ELR (cell line): ENCODE results near the gene USF1.
A peak's percentile ranks its signal among the peaks of the same experiment; 100 is the strongest.

Source experiments
- DNase-seq: peaks from one replicate; pipeline ENCODE4 v3.0.0-alpha.2; 2015; ENCODE audit warnings: low read depth

USF1 gene, protein sequence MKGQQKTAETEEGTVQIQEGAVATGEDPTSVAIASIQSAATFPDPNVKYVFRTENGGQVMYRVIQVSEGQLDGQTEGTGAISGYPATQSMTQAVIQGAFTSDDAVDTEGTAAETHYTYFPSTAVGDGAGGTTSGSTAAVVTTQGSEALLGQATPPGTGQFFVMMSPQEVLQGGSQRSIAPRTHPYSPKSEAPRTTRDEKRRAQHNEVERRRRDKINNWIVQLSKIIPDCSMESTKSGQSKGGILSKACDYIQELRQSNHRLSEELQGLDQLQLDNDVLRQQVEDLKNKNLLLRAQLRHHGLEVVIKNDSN

DNA sequence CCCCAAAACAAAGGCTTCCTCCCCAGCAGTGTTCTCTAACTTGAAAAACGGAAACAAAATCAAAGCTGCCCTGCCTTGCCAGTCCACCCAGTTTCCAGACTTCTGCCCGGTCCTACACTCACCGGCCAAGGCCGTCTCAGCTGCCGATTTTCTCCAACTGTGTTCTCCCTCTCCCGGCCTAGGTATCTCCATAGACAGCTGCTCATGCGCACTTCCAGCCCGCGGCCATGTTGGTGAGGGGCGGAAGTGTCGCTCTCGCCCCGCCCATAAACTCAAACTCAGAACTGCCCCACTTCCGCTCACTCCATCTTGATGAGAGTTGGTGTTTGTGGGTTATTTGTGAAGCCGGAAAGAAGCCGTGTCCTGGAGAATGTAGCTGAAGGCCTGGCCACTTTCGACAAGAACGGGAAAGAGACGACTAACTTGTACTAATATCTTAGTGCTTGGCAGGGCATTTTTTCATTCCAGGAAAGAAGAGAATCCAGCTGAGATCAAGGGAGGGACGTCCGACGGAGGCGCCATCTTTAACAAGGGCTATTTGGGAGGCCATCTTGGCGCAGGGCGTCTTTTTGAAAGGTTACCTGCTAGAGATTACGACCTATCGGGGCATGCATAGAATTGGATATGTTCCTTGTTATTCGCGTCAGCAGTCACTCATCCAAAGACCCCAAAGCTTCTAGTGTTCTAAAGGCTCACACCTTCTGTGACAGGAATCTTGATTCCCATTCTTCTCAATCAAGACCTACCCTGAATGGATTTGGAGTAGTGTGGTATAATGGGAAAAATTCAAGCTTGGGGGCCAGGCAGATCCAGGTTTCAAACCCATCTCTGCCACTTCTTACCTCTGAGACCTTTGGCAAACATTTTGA lies at the start of gene USF1:
Gene USF1, minus strand, starts transcription at position 242 of the 869 bp plus-strand sequence. CDS start 2,702 bp downstream, outside the sequence.
- peak; percentile 97 for DNase-seq

DNA sequence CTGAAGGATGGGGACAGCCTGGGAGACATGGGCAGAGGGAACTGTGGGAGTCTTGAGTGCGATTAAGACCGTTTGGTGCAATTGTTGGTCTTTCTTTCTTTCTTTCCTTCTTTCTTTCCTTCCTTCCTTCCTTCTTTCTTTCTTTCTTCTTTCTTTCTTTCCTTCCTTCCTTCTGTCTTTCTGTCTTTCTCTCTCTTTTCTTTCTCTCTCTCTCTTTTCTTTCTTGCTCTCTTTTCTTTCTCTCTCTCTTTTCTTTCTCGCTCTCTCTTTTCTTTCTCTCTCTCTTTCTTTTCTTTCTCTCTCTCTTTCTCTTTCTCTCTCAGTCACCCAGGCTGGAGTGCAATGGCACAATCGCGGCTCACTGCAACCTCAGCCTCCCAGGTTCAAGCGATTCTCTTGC lies 49.5 kb upstream of the USF1 start:
- DNase-seq, result no peak

DNA sequence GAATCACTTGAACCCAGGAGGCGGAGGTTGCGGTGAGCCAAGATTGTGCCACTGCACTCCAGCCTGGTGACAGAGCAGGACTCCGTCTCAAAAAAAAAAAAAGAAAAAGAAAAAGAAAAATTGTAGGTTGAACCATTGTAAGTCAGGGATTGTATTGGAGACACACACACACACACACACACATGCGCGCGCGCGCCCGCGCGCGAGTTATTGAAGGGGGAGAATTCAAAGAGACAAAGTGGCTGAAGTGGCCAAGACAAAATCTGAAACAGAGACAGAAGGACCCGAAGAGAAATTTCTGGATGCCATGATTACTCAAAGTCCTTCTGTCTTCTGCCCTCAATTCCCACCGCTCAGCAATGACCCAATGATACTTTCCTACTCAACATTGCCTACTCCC lies 48.7 kb upstream of the USF1 start:
- no peak for DNase-seq

DNA sequence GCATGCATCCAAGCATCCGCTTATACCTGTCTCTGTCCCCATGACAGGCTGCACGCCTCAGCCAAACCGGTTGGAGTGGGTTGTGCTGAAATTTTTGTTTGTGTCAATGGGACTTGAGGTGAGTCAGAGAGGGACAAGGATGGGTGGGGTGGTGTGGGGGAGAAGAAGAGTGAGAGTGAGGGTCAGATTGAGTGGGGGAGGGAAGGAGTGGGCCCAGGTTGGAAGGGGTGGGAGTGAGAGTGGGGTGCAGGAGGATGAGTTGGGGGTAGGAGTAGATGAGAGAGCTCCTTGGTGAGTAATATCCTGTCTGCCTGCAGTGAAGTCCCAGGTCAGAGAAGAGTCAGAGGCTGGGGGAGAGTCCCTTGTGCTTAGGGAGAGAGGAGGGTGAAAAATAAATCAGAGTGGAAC lies 46.8 kb upstream of the USF1 start:
- peak; percentile 78 for DNase-seq

DNA sequence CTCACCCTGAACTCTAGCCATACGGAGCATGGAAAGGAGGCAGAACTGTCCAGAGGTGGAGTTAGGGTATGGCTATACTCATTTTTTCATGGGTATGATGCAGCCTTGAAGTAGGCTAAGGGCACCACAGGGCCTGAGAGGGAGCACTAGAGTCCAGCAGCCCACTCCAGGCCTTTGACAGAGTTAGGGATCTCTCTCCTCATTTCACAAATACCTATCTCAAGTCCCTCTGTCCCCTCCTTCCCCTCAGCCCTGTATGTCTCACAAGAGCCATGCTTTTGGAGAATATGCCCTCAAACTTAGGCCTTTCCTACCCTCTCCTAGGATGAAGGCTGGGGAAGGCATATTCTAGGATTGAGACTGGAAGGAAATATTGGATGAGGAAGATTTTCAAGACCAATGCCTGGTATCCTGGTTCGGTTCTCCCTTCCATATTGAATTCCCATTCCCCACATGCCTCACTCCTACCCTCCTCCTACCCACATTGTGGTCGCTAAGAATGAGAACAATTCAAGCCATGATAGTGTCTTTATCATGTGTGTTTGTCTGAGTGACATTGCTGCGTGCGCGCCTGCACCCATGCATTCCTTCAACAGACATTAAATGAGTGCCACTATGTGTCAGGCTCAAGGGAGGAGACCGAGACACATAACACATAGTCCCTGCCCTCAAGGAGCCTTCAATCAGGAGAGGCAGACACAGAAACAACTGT lies 46.2 kb upstream of the USF1 start:
- no peak for DNase-seq

DNA sequence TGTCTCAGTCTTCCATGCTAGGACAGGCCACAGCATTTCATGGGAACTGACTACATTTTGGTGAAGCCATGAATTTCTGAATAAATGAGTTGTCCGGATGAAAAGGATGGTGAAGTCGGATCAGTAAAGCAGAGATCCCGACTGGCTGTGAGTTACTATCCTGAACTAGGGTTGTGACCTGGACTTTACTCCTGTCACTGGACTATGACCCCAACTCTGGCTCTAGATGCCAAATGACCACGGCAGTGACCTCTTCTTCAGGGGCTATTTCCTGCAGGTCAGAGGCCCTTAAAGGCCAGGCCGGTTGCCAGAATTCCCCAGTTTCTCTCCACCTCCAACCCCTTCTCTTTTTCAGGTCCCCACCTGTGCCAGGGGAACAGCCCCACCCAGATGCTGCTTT lies 45.3 kb upstream of the USF1 start:
- DNase-seq, result no peak

DNA sequence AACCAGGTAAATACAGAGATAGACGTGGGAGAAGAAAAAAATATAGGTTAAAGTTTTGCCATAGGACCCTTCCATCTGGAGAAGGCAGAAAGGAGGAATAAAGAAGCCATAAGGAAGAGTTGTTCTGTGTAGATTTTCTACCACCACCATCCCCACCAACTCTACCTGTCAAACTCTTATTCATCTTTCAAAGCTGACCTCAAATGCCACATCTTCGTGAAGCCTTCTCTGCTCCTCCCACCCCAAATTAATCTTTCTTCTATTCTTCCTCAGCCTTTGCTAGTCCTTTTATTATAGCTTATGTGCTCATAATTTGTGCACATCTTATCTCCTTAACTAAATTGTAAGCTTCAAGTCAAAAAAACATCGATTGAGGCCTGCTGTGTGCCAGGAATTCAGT lies 44.8 kb upstream of the USF1 start:
- no peak for DNase-seq

DNA sequence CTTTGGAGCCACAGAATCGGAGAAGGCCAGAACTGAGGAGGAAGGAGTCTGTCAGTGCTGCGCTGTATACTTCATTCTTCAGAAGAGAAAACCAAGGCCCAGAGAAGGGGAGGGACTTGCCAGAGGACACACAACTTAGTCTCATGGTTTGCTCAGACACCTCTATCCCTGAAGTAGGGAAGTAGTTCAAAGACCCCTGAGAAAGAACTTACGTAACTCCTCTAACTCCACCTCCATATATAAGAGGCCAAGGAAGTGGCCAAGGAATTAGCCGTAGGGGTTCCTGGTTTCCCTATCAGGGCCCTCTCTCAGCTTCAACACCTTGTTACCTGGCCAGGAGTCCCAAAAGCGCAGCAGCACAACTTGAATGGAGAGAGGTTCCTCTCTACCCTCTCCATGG lies 44.2 kb upstream of the USF1 start:
- DNase-seq, result no peak

DNA sequence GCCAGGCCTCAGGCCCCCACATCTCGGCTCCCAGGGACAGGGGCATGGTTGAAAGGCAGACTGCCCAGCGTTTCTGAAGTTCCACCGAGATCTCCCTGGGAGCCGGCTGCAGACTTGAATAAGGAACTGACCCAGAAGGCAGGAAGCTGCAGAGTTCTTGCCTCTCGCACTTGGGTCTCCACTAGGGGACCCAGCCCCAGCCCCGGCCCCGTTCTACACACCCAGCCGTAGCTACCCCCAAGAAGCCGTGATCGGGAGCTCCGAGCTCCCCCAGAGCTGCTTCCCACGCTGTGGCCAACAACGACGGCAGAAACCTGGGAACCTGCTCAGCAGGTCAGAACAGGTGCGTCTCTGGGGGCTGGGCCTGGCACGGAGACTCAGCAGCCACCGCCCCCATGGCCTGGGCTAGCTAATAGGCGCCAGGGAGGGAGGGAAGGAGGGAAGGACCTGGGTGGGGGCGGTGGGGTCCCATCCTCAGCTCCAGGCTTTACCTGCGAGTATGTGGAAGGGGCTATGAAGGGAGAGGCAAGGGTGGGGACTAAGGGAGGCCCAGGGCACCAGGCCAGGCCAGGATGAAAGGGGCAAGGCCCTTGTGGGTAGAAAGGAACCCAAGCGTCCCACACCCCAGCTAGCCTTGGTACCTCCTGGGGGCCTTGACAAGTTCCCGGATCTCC lies 43.6 kb upstream of the USF1 start, which contains the start of gene NECTIN4:
Gene NECTIN4, minus strand, starts transcription at position 308 of the 674 bp plus-strand sequence. Its CDS starts 262 bp downstream, at position 46.
- no peak for DNase-seq

DNA sequence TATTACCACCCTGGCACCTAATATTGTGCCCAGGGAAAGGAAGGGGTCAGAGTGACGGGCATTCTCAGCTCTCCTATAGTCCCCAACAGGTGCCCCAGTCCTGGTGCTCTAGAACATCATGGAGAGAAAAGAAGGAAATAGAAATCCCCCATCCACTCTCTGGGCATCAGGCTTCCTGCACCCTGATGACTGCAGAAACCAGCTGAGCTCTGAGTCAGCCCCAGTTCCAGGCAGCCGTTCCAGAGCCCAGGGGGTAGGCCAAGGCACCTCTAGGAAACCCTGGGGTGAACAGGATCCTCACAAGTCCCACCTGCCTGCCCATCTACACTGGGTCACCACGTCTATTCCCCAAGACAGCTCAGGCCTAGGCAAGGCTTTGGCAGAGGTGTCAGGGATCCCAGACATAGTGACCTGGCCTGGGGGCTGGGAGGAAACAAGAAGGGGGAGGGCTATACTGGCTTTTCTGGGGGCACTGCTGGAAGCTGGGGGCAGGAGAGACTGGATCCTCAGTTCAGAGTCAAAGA lies 42.9 kb upstream of the USF1 start:
- peak; percentile 72 for DNase-seq

DNA sequence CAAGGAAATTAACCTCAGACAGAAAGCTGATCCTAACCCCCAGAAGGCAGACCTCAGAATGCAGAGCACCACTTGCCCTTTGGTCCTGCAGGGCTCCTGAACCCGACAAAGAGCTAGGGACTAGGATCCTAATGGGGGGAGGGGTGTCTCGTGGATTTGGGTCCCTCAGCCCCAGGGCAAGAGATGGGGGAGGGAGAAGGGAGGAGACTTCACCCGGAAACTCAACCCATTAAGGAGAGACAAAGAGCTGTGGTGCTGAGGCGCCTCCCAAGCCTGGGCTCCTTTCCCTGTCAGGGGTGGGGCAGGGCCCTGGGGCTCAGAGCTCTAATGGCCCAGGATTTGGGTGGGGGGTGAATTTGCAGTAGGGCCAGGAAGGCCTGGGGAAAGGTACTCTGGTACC lies 40.7 kb upstream of the USF1 start:
- DNase-seq, result no peak

DNA sequence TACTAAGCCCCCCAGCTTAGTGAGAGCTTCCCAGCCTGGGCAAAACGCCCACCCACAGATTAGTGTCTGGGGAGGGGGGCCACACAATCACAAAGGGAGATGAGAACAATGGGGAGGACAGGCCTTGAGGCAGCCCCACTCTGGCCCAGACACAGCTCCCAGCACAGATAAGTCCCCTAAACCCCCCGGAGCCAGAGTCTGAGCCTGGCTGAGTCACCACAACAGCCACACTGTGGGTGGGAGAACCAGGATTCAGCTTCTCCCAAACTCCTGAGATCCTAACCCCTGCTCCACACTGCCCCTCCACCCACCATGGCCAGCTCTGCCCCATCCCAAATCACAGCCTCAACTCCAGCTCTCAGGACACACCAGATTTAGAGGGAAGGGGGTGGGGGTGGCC lies 39.4 kb upstream of the USF1 start:
- peak; percentile 61 for DNase-seq

DNA sequence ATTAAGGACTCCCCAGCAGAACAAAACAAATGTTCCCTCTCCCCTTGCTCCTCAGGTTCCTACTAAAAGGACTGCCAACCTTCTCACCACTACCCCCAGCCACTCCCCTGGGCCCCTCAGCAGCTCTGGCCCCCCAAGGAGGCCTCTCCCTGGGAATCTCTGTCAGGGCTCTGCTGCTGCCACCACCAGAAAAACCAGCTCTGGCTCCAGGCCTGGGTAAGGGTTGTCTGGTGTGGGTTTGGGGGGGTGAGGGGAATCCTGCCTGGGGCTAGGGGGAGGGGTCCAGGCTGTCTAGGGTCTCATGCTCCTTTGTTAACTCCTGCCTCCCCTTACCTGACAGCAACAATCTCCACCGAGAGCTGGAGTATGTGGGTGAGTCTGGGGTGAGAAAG lies 38.8 kb upstream of the USF1 start:
- DNase-seq, result no peak

DNA sequence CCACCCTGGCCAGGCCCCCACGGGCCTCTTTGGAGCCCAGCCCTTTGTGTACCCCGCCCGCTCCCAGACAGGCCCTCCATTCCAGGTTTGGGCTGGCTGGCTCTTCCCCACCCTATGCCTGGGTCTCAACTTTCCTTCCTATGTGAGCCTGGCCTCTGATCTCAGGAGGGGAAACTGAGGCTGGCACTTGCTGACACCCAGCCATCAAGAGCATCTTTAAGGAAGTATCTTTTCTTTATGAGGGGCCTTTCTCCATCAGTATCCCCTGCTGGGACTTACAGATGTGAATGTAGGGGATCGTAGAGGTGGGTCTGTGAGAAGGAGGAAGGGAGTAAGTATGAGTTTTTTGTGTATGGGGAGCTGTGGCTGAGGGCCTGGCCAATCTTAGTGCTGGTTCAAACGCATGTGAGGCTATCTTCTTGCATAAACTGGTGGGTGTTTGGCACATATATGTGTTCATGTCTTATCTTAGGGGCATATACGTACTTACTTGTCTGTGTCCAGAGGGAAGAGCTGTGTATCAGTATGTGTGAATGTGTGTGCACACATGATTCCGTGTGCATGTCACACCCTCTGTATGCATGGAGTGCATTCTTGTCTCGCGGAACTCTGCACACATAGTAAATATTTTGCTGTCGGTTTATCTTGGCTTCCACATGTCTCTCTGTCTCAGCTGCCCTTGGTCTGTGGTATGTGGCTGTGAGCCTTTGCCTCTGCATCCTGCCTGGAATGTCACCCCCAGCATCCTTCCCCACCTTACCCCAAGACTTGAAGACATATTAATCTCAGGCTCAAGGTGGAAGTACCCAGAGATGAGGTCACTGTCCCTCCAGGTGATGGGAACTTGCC lies 38.2 kb upstream of the USF1 start:
- DNase-seq, result no peak

DNA sequence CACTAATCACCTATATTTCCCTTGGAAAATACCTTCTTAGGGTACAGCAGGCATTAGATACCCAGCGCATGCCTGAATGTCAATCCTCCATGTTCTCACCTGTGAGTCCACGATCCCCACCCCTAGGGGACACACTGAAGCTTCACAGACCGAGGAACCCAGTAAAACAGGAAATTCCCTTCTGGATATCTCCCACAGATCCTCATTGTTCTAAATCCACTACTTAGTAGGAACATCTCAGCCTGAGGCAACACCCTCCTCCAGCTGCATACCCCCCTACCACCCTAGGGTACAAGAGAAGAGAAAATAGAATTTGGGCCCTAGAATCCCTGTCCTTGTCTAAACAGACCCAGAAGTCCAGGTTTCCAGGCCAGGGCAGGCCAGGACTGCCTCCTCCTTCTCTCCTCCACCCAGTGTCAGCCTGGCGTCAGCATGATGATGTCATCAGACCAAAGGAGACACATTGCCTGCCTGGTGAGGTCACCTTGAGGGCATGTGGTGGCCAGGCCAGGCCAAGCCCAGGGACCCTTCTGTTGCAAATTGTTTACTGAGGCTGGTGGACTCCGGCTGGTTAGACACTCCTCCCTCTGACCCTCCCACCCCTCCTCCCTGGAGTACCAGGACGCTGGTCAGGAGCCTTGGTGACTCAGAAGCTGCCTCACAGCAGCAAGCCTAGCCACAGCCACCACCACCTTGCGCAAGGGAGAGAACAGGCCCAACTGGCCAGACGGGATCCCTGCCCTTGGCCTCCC lies 37.4 kb upstream of the USF1 start:
- DNase-seq, result peak; percentile 97

DNA sequence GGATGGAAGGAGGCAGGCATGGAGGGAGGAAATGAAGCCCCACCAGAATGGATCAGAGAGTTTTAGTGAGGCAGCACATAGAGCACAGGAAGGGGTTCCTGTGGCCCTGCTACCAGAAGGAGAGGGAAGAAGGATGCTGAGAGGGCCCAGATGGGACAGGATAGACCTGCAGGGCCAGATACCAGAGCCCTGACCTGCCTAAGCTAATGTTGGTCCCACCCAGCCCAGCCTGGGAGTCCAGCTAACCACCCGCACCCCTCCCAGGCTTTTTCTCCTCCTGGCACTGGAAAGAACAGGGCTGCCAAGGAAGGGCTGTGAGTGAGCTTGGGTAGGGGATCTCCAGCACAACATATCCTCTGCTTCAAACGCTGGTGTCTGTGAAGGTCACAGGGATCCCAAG lies 36.7 kb upstream of the USF1 start:
- no peak for DNase-seq

DNA sequence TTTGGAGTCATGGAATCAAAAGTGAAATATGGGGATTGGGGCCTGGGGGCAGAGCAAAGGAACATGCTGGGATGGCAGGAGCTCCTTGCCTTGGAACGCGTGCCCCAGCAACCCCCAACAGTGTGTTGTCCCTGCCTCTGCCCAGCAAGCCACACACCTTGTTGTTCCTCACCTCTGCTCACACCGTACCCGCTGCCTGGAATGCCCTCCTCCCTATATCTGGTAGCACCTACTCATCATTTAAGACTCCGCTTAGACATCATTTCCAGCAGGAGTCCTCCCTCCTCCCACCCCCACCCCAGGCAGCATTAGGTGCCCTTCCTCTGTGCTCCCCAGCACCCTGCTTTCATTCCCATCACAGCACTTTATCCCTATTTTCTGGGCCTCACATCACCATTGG lies 35.7 kb upstream of the USF1 start:
- no peak for DNase-seq

DNA sequence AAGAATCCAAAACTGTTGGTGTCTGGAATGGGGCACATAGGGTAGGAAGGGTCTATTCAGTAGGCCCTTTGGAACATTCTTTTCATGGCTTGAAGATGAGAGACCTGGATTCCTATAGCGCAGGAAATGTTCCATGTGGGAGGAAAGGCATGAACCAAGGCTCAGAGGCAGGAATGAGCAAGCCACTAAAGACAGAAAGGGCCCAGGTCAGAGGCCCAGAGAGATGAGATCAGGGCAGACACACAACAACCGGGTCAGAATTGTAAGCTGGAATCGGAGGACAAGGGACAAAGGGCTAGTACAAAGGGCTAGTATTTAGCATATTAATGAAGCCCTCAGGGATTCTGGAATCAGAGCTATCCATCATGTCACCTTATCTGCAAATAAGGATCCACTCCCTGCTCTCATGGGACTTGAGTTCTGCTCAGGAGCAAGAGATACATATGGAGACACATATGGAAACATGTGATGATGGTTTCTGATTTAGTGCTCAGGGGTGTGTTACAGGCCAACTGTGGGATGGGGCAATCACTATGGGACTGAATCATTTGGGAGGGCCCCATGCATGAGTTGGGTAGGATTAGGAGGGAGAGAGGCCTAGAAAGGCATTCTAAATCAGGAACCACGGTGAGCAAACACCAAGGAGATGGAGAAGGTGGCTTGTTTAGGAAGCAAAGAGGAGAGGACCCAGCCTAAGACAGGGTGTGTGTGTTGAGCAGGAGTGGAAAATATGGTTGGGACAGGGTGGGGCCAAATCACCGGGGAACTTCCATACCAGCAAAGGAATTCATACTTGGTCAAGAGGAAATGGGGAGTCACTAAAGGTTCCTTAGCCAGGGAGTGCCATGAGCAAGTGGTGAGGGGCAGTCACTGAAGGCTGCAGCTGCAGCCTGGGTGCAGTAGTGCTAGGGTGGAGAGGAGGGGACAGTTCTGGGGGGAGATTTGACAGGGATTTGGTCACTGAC lies 34.9 kb upstream of the USF1 start:
- peak; percentile 25 for DNase-seq
